NK-92 (cell line): ENCODE results near the gene ATRIP.

ENCODE experiments used
- DNase-seq: peaks from one replicate; lab custom pipeline; 2025; ENCODE audit not compliant: unreplicated experiment; lab: John Stamatoyannopoulos, UW

Gene ATRIP

DNA sequence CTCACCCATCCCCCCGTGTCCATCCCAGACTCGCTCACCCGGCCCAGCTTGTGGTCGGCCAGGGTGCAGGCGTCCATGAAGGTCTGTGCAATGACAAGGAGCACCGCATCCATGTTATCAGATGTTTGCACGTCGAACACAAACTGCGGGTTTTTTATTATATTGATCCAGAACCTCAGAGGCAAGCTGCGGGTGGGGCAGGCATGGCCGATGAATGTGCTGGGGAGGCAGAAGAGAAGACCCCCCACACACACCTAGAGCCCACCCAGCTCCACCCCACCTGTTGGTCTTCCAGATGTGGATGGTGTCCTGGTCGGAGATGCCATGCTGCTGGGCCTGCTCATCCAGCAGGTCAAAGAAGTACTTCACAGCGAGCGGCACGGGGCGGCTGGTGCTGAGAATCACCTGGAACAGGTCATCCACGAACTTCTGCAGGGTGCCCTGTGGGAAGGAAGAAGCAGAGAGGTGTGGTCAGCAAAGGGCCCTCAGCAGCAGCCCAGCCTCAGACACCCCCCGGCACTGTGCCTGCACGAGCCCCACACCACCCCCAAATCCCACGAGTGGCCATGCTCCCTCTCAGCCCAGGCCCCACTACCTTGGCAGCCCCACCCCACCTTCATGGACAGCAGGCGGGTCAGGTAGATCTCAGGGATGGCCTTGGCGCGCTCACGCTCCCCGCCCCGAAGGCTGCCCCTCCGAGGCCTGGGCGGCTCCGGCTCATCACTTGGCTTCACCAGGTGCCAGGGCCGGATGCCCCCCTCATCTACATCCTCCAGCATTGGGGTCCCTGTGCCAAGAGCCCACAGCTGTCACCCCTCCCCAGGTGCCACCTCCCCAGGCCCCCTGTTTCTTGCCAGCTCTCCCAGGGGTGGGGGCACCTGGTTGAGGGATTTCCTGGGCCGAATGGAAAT lies 37.0 kb upstream of the ATRIP start:
- DNase-seq: no peak

DNA sequence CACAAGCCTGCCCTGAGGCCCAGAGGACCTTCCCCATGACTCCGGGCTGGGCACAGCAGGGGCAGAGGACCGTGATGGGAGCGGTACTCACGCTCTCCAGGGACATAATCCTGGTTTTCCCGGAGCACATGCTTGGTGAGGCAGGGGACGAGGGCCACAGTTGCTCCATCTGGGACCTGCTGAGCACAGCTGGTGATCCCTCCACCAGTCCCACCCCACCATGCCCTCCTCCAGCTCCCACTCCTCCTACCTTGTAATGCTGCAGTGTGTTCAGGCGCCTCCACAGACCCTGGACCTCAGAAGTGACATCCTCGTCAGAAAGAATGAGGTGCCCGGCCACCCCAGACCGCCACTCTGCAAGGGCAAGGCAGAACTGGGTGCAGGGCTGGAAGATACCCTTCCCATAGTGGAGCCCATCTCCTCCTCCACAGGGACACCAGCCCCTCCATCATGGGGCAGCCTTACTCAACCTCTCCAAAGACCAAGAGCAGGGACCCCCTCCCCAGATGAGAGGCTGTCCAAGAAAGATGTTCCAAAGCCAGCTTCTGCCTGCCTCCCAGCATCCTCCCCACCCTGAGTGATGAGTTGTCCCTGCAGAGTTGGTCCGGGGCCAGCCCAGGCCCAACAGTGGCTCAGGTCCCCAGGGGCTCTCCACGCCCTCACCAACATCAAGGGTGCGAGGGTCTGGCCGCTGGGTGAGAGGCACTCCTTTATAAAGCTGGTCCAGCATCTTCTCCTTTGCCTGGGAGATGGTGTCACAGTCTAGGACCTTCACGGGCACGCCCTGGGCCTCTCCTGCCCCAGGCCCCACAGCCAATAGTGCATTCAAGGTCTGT lies 36.1 kb upstream of the ATRIP start:
- no peak for DNase-seq

DNA sequence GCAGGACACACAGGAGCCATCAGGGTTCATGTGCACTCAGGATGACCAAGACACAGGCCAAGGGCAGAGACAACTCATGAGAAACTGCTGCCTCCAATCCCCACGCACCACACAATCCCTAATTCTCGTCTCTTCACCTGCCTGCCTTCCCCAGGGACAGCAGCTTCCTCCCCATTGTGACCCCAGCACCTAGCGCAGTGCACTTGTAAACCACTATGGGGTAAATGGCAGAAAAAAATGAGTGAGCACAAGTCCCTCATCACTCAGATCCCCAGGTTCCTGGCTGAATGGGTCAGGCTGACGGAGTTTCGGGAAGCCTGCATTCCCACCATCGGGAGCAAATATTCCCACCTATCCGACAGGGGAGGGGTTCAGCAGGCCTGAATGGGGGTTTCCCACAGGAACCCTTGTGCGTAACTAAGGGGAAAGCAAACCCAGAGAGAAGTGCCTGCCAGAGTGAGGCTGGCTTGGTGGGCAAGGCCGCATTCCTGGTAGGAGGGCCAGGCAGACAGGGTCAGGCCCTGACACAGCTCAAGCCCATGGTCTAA lies 35.4 kb upstream of the ATRIP start:
- no peak for DNase-seq

DNA sequence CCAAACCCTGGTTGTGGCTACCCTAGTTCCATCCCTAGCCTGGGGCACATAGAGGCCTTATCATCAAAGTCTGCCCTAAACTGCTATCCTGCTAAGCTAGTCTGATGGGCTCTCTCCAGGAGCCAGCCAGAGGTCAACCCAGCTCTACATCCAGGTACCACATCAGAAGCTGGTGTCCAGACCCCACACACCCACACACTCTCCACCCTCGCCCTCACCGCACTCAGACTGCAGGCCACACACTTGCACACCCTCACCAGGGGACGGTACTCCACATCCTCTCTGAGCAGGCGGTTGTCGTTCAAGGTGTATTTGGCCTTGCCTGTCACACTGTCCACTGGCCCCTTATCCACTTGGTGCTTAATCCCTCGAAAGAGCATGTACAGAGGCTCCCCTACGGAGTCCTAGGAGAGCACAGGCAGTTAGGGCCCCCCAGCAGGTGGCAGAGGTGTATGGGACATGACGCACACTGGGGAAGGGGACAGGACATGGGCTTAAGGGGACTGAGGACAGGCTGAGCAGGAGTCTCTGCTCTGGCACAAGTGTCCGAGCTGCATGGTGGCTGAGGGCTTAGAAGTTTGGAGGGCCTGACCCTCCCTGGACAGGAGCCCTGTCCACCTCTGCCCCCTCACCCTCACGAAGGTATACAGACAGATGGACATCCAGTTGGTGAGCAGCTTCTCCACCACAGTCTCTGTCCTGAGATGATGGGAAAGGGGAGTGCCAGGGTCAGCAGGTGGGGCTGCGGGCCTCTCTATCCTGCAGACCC lies 34.7 kb upstream of the ATRIP start:
- DNase-seq: no peak

DNA sequence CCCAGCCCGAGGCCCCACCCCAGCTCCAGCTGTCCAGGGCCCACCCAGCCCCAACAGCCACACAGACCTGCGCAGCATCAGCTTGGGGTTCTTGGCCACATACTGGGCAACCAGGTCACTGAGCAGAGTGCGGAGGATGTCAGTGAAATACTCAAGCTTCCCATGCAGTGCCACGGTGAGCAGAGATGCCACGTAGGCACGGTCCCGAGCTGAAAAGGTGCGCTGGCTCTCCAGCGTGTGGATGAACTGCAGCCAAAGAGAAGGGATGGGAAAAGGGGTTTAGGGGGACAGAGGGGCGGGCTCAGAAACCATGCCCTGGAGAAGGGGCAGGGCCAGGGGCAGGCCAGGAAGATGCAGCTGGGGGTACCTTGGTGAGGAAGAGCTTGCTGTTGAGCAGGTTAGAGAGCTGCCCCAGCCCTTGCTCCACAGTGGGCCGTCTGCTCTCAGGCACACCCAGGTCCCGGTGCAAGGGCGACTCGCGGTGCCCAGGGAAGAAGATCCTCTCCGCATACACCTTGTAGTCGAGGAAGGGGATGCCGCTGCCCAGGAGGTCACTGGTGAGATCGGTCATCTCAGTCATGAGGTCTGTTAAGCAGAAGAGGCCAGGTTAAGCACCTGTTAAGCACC lies 34.0 kb upstream of the ATRIP start:
- DNase-seq: no peak

DNA sequence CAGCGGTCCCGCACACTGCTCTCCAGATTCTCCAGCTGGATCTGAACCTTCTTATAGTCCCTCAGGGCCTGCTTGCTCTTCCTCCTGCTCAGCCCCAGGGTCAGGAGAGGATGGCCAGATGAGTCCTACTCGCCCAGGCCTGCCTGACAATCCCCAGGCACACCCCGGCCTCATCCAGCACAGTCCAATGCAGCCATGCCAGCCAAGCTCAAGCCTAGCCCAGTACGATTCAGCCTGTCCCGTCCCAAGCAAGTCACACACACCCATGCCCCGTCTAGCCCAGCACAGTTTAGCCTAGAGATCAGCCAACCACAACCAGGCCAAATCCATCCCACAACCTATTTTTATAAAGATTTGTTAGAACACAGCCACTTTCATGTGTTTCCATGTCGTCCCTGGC lies 33.5 kb upstream of the ATRIP start:
- DNase-seq: no peak

DNA sequence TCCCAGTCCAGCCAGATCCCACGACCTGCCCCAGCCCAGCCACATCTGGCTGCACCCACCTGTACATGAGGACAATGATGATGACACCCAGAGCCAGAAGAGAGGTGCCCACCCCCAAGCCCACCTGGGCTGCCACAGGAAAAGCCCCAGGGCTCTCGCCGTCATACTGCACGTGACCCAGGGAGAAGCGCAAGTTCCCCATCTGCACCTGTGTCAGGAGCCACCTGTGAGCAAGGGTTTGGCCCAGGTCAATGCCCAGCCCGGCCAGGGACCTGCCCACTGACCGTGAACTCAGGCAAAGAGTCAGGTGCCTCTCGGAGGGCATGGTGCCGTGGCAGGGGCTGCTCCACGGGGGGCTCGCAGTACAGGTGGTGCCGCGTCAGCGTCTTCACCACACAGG lies 32.9 kb upstream of the ATRIP start:
- DNase-seq: no peak

DNA sequence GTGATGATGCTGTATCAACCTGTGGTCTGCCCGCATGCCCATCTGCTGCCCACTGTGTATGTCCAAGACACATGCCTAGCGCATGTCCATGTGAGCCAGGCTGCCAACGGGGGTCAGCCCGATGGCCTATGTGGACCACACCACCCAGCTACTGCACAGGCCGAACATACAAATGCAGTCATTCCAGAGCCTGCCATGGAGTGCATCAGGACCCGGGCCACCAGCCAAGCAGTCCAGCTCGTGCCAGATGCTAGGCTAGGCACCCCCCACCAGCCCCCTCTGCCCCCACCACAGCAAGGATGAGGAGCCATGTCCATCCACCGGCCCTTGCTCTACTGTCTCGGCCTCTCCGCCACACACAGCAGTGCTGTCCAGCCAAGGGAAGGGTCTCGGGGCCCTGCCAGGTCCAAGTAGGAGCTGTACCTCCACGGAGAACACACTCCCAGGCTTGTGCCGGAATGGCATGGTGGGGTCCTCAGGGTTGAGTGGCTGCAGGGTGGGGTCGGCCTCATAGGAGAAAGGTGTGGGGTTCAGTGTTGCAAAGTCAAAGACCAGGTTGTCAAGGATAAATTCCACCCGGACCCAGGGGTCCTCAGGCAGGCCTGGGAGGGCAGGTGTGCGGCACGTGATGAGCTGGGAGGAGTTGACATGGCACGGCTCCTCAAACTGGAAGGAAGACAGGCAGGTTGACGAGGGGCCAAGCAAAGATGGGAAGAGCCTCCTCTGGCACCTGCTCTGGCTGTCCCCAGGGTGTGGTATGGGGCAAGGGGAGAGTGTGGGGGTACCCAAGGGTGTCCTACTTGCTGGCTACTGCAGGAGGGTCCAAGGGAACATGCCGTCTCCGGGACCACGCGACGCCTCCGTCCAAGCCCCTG lies 31.9 kb upstream of the ATRIP start:
- DNase-seq: no peak

DNA sequence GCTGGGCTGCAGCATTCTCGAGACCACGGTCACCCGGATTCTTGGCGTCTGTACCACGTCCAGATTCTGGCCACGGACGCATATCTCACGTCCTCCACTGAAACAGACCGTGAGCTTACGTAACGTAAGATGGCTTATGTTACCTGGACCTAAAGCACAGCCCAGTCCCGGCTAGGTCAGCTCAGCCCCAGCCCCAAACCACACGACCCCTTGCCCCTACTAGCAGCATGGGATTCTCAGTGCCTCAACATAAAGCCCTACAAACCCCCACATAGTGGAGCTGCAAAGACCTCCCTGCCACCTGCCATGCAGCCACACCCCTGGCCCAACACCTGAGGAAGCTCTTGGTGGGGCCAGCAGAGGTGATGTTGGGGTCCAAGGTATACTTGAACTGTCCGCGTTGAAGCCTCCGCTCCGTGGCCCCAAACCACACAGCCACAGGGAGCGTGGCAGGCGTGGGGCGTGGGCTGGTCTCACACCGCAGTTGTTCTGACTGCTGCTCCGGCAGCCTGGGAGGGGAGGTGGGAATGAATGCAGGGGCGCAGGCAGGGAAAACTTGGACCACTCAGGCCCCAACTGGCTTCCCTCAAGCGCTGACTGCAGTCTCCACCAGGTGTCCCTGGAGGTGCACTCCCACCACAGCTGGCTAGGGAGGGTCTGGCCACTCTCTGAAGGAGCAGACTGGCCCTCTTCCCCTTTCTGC lies 31.1 kb upstream of the ATRIP start:
- DNase-seq: no peak

DNA sequence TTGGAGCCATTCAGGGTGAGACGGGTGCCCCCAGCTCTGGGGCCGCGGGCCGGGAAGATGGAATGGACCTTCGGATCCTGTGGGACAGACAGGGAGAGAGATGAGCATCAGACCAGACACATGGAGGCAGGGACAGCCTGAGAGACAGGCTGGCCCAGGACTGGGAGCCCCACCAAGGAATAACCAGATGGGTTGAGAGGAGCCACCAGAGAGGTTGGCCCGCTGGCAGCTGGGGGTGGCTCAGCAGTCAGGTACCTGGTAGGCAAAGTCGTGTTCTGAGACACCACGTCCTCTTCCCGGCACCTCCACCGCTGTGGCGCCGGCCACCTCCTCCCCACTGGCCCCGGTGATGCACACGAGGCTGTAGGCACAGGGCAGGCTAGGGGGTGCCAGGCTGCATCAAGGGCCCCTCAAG lies 30.4 kb upstream of the ATRIP start:
- no peak for DNase-seq

DNA sequence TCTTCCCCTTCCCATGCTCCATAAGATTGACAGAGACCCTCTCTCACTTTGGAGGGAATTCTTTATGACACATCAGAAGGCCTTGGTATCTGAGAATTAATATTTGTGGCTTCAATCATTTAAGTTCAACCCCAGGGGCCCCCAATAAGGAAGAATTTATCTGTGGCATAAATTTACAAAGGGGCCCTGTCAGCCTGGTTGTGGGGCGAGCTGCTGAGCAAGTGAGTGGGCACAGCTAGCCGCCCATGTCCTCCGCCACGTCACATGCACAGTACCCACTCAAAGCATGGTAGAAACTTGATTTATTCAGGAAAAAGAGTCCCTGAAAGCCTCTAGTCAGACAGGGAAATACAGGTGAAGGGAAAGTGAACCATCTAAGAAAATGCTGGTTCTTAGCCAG lies 30.0 kb upstream of the ATRIP start:
- DNase-seq: no peak

DNA sequence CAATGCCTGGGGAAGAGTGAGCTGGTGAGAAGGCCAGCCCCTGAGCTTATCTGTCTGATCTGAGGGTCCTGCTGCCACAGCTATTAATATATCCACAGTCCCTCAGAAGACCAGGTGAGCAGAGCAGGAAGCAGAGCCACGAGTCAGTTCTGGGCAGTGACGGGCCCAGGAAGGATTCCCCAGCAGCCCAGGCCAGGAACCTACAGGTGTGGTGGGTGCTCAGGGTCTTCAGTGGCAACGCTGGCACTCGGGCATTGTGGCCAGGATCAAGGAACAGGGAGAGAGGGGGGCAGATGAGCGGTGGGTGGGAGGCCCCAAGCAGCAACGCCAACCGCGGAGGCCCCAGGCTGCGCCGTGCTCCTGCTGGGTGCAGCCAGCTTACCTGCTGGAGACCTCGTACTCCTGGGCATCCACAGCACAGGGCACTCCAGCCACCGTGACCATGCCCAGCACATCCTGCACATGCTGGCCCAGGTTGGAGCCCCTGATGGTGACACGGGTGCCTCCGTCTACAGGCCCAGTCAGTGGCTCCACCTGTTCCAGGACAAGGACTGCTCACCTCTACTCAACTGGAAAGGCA lies 28.9 kb upstream of the ATRIP start:
- no peak for DNase-seq

DNA sequence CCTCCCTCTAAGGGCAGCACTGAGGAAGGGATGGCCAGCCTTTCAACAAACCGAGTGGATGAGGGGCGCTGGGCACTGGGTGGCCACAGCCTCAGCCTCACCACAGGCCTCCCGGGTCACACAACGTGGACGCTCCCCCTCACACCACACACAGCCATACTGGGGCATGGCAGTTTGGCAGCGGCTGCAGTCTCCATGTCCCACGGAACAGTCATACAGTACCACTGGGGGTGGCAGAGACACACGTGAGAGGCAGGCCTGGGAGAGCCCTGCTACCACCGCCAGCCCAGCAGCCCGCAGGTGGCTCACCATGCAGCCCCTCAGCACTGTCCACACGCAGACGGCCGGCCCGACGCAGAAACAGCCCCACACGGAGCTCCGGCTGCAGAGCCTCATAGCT lies 28.4 kb upstream of the ATRIP start:
- no peak for DNase-seq

DNA sequence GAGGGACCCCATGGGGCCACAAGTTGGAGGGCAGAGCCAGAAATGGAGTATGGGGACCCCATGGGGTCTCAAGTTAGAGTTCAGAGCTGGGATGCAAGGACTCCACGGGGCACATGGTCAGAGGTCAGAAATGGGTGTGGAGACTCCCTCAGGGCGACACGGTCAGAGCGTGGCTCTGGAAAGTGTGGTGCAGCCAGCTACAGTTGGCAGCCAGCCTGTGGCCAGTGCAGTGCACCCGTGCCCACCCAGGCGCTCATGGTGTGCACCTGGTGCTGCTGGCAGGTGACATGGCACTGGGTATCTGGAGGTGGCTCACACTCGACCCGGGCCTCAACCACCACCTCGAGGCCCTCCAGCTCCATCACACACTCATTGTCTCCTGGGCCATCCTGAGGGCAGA lies 27.9 kb upstream of the ATRIP start:
- DNase-seq: no peak

DNA sequence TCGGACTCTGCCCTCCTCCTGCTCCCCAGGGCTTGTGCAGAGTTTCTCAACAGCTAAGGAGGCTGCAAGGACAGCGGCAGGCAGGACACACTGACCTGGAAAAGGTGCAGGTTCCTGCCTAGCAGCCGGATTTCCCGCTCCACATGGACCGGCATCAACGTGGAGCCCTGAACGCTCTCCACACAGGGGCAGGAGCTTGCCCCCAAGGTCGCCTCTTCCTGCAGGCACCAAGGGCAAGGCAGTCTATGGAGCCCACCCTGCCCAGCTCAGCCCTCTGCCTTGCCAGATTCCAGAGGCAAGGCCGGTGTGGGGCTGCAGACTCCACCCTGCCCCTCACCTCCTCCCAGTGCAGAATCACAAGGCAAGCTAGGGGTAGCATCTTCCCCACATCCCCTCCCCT lies 27.4 kb upstream of the ATRIP start:
- DNase-seq: no peak

DNA sequence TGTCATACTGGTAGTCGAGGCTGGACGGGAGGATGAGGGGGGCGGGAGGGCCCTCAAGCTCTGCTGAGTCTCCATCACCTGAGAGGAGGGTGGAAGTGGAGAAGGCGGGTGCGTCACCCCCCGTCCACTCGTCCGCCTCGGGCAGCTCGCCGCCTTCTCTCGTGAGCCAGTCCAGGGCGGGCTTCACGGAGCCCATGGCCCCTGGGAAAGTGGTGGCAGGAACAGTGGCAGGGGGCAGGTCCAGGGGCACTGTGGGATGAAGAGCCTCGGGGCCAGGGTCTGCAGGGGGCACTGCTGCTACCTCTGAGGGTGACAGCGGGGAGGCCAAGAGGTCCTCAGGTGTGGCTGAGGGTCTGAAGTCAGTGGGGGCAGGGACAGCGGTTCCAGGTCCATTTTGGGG lies 26.9 kb upstream of the ATRIP start:
- DNase-seq: no peak

DNA sequence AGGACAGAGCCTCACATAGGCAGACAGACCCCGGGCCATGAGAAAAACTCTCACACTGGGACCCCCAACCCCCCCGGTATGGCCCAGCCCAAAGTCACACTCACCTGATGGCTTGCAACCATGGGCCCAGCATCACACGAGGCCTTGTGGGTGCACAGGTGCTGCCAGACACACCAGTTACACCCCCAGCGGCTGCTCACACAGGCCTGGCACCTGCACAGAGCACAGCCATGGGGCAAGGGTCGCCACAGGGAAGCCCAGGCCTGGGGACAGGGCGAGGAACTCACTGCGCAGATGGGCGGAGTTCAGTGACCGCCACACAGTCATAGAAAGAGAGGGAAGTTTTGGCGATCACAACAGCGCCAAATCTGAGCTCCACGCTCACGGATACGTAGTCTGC lies 26.0 kb upstream of the ATRIP start:
- no peak for DNase-seq

DNA sequence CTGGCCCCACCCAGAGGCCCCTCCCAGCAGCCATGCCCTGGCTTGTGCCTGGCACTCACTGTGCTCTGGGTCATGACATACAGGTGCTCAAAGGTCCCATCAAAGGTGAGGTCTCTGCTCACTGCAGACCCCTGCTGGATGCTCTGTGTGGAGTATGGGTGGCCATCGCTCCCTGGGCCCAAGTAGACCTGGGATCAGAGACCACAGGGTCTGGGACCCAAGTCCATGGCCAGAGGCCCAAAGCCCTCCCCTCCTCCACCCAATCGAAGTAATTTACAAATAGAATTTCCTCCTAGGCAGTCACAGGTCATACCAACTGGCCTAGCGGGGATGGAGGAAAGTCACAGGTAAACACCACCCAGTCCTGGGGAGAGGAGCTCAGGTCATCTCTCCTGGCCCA lies 24.3 kb upstream of the ATRIP start:
- DNase-seq: no peak

DNA sequence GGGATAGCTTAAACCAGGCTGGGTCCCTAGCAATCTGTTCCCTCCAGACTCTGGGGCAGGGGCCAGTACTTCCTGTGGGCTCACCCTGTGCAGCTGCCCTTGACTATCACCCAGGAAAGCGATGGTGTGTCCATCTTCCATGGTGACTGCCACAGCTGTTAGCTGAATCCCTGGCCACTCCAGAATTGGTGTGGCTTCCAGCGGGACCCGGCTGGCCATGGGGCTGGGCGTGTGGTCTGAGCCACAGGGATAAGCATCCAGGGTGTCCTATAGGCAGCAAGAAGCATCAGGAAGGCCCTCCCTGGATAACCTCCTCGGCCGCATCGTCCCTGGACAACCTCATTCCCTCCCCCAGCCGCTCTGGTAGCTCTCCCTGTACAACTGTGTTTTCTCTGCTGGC lies 23.9 kb upstream of the ATRIP start:
- DNase-seq: no peak
